ENCODE measurements around the gene BCL11B. TPM values are rescaled to one million over a fixed set of nuclear protein-coding genes. Genes with fewer than 3 reads are reported as not detected.

The BCL11B gene
- total and polyA plus RNA-seq, 2 of the 8 experiments (the other 6 are each of a cell fraction or from before 2014, with no cell fraction given) = 0.63 to 5.9 TPM

DNA sequence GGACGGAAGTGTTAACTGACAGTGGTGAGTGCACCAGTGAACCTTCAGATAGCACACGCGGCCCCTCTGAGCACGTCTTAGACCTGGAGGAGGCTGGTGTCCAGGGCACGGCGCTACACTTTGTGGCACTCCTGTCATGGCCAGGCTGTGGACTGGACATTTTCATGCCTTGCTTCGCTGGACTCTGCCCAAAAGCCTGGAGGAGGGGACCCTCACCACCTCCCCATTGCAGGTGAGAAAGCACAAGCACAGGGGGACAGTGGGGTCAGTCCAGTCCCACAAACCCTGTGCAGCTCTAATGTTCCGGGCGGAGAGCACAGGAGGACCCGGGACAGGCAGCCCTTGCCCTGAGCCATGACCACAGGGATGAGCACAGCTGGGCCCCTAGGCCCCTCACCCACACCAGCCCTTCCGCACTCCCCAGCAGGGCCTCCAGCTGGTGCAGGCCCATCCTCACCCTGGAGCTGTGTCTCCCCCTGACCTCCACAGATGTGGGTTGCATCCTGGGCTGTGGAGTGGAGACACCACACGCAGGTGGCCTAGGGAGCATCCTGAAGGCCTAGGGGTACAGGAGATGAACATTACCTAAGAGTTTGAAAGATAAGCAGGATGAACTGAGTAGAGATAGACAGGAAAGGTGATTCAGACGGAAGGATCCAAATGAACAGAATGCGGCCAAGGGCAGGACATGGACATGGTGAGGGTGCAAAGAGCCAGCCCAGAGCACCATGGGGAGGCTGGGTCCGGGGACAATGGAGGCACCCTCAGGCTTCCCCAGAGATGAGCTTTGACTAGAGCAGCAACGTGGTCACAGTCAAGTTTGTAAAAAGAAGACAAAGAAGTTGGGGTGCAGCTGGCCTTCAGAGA is 132.8 kb downstream of the BCL11B start:
- CTCF ChIA-PET (ENCODE audit: partially characterized antibody) = interaction anchor here (0.7 to 1.5 kb wide), 5 partner anchors 15 to 127 kb away, joined by 3 to 4 read pairs (median 3); no protein-coding TSS in a partner anchor
- no peak for FAIRE-seq
- H2BK15ac ChIP-seq (ENCODE audit: low read length) = no peak overlapping the region

More for the DNA sequence above, 132.8 kb downstream of the BCL11B start:
- peaks cover 0 to 6% (median 3%) of the 10 kb centered on the region in 4 experiments; a peak in 4 of 7 replicates for H3K4me1 ChIP-seq (replicated peaks in 1 of 4; ENCODE audit: control insufficient read depth in 3 of 4, insufficient read depth in 4 of 4, low read length in 3 of 4)
- H3K9ac ChIP-seq (replicated peaks in 1 of 4; ENCODE audit: extremely low read depth in 1 of 4, low read depth in 3 of 4, low read length in 3 of 4) = no peak overlapping the region
- H3K14ac ChIP-seq (ENCODE audit: insufficient read length) = no peak overlapping the region
- H3K18ac ChIP-seq (ENCODE audit: extremely low read depth, low read length) = no peak overlapping the region
- H3K27me3 ChIP-seq (replicated peaks in 1 of 4; ENCODE audit: control insufficient read depth in 3 of 4, extremely low read depth in 1 of 4, insufficient read depth in 3 of 4, low read length in 3 of 4) = no peaks in the 10 kb centered on the region
- H3K23ac ChIP-seq (ENCODE audit: insufficient read length) = no peak overlapping the region
- no peaks in the 10 kb centered on the region for H3K23me2 ChIP-seq (ENCODE audit: low read depth, low read length)
- H2AFZ ChIP-seq (ENCODE audit: low read length) = no peak overlapping the region
- no peak overlapping the region for H4K8ac ChIP-seq (ENCODE audit: extremely low read depth, insufficient read depth, low read length)
- no peak overlapping the region for H3K56ac ChIP-seq (replicated peaks; ENCODE audit: insufficient read length, low read depth, low read length)
- no peaks in the 10 kb centered on the region for H3K79me2 ChIP-seq (ENCODE audit: control insufficient read depth in 1 of 2, insufficient read depth in 2 of 2, low read length in 2 of 2)
- H3K4me2 ChIP-seq (ENCODE audit: insufficient read depth in 1 of 2, low read depth in 2 of 2, low read length in 2 of 2) = no peak overlapping the region
- no peak overlapping the region for H2BK20ac ChIP-seq (ENCODE audit: low read length)
- no peak overlapping the region for H2BK12ac ChIP-seq (ENCODE audit: low read depth, low read length)
- no peak overlapping the region for H2BK120ac ChIP-seq (replicated peaks; ENCODE audit: low read depth, low read length)
- H4K91ac ChIP-seq (replicated peaks; ENCODE audit: insufficient read length, low read length) = no peak overlapping the region
- DNase-seq (ENCODE audit: low read depth in 1 of 2, low spot score in 2 of 2) = no peak
- no peak overlapping the region for H3K4me3 ChIP-seq (ENCODE audit: extremely low read depth in 1 of 4, insufficient read depth in 2 of 4, low read depth in 3 of 4, low read length in 4 of 4)
- H3K9me3 ChIP-seq (ENCODE audit: insufficient read depth in 2 of 2, low read depth in 1 of 2, low read length in 1 of 2) = no peaks in the 10 kb centered on the region
- no peak overlapping the region for H3K4ac ChIP-seq (replicated peaks; ENCODE audit: insufficient read length, low read depth, low read length)
- H2BK5ac ChIP-seq (ENCODE audit: low read depth, low read length) = no peak overlapping the region
- H3K27ac ChIP-seq (ENCODE audit: low read depth, low read length) = no peak overlapping the region
- POLR2A ChIA-PET (ENCODE audit: partially characterized antibody) = interaction anchor here (1.3 kb wide), 1 partner anchor 11 kb away, joined by 3 read pairs; no protein-coding TSS in a partner anchor
- no peak overlapping the region for H2AK5ac ChIP-seq (ENCODE audit: low read depth, low read length)
- 0 out of 2 replicates have a peak, but pooled peaks cover 2% of the 10 kb centered on the region for H3K79me1 ChIP-seq (ENCODE audit: low read depth, low read length)
- no peak overlapping the region for H4K5ac ChIP-seq (ENCODE audit: insufficient read length, low read depth, low read length)
- 83% methylated on average over 13 of the region's 16 CpGs; no CpG with 5 or more reads in 1 of the 2 experiments for WGBS, 2 experiments (ENCODE audit: extremely low coverage in 1 of 2, insufficient coverage in 1 of 2, insufficient read length in 1 of 2, insufficient replicate concordance in 2 of 2, low coverage in 1 of 2, low lambda C conversion rate in 2 of 2, missing lambda C conversion rate in 1 of 2)
- TF ChIP-seq PHF8 (conservative IDR thresholded peaks at IDR 0.05; ENCODE audit: low read depth, low read length) = no peak
- TF ChIP-seq POU5F1 (IDR thresholded peaks at IDR 0.05; ENCODE audit: low read depth, low read length) = no peak
- no peak for TF ChIP-seq SIRT6 (IDR thresholded peaks at IDR 0.05; ENCODE audit: low read length)
- H4K20me1 ChIP-seq (replicated peaks in 1 of 2; ENCODE audit: control insufficient read depth in 1 of 2, insufficient read depth in 2 of 2, low read length in 2 of 2) = peaks cover 0 to 1% of the 10 kb centered on the region in 2 experiments
- no peaks in the 10 kb centered on the region for H3K36me3 ChIP-seq (ENCODE audit: control insufficient read depth in 2 of 4, insufficient read depth in 4 of 4, low read length in 3 of 4)

Measured in H1 (cell line).